Skeletal muscle cell (primary cell): ENCODE data around the gene ASXL1.
A peak's percentile ranks its signal among the peaks of the same experiment; 100 is the strongest.
"Not testable (repeated sequence)": the region's sequence is repeated elsewhere in the genome, so short reads cannot be mapped to it uniquely, and the experiment has no call there.

Experiments used
- DNase-seq: peaks from one replicate; pipeline ENCODE4 v3.0.0-alpha.2; 2010; ENCODE audit warnings: low read depth
- H3K4me3 ChIP-seq: 2 replicates; pipeline ENCODE4 v1.5.1; 2011; ENCODE audit warnings: low read depth, mild to moderate bottlenecking, control low read depth, low read length, moderate library complexity

ASXL1 gene

GRCh38 chr20:32358632-32358882 is 426 bp downstream of the ASXL1 start:
- no peak for DNase-seq
- H3K4me3 ChIP-seq, result peak overlapping the region; percentile 65

GRCh38 chr20:32358883-32359632 is 927 bp downstream of the ASXL1 start:
- peak overlapping the region; percentile 65 for H3K4me3 ChIP-seq
- no peak for DNase-seq

GRCh38 chr20:32359633-32360332 is 1.7 kb downstream of the ASXL1 start:
- peak overlapping the region; percentile 65 for H3K4me3 ChIP-seq
- DNase-seq, result no peak

GRCh38 chr20:32360333-32360634 is 2.2 kb downstream of the ASXL1 start:
- peak overlapping the region; percentile 65 for H3K4me3 ChIP-seq

GRCh38 chr20:32362901-32363364 is 4.8 kb downstream of the ASXL1 start:
- no peak for DNase-seq

More at GRCh38 chr20:32360333-32360634, 2.2 kb downstream of the ASXL1 start:
- no peak for DNase-seq

GRCh38 chr20:32363492-32363891 is 5.4 kb downstream of the ASXL1 start:
- no peak overlapping the region for H3K4me3 ChIP-seq
- DNase-seq, result no peak

More at GRCh38 chr20:32362901-32363364, 4.8 kb downstream of the ASXL1 start:
- H3K4me3 ChIP-seq, result no peak overlapping the region

- DNase-seq, result no peak
- H3K4me3 ChIP-seq, result no peak overlapping the region
Observed at GRCh38 chr20:32364554-32365208, 6.5 kb downstream of the ASXL1 start.

- no peak for DNase-seq
- no peak overlapping the region for H3K4me3 ChIP-seq
Observed at GRCh38 chr20:32365564-32365963, 7.4 kb downstream of the ASXL1 start.

- DNase-seq, result no peak
- no peak overlapping the region for H3K4me3 ChIP-seq
Observed at GRCh38 chr20:32366380-32366779, 8.2 kb downstream of the ASXL1 start.

- DNase-seq, result no peak
- H3K4me3 ChIP-seq, result no peak overlapping the region
Observed at GRCh38 chr20:32368323-32368722, 10.2 kb downstream of the ASXL1 start.

- DNase-seq, result no peak
- H3K4me3 ChIP-seq, result no peak overlapping the region
Observed at GRCh38 chr20:32368925-32369324, 10.8 kb downstream of the ASXL1 start.

- no peak overlapping the region for H3K4me3 ChIP-seq
- no peak for DNase-seq
Observed at GRCh38 chr20:32370897-32371296, 12.8 kb downstream of the ASXL1 start.

- H3K4me3 ChIP-seq, result no peak overlapping the region
- DNase-seq, result no peak
Observed at GRCh38 chr20:32378461-32378860, 20.3 kb downstream of the ASXL1 start.

GRCh38 chr20:32380037-32380436 is 21.9 kb downstream of the ASXL1 start:
- not testable (repeated sequence) for DNase-seq, H3K4me3 ChIP-seq

GRCh38 chr20:32380745-32381144 is 22.6 kb downstream of the ASXL1 start:
- no peak for DNase-seq
- no peak overlapping the region for H3K4me3 ChIP-seq

- no peak for DNase-seq
- no peak overlapping the region for H3K4me3 ChIP-seq
Observed at GRCh38 chr20:32382102-32382950, 24.2 kb downstream of the ASXL1 start.

- H3K4me3 ChIP-seq, DNase-seq: not testable (repeated sequence)
Observed at GRCh38 chr20:32383441-32383840, 25.3 kb downstream of the ASXL1 start.

GRCh38 chr20:32385541-32385940 is 27.4 kb downstream of the ASXL1 start:
- H3K4me3 ChIP-seq, result no peak overlapping the region
- no peak for DNase-seq

- H3K4me3 ChIP-seq, result no peak overlapping the region
- DNase-seq, result no peak
Observed at GRCh38 chr20:32386091-32386490, 28.0 kb downstream of the ASXL1 start.

- H3K4me3 ChIP-seq, result no peak overlapping the region
- DNase-seq, result no peak
Observed at GRCh38 chr20:32387252-32387651, 29.1 kb downstream of the ASXL1 start.
